Lung (tissue), 12 donors: ENCODE results near the gene BMPR1B. TPM values are rescaled to one million over a fixed set of nuclear protein-coding genes. Genes with fewer than 3 reads are reported as not detected.

ENCODE experiments used
- ATAC-seq: fragments of 200-7000 bp; cut with Tn5 transposase; one replicate; pipeline ENCODE4 v1.9.1; 2020; ENCODE audit warnings: moderate number of reproducible peaks; ENCODE audit not compliant: insufficient read depth, low FRiP score
- DNase-seq, 3 donors: peaks; one replicate each; pipeline ENCODE4 v3.0.0-alpha.2; 2013 to 2017
- H3K27ac ChIP-seq, 2 donors: one replicate each; pipeline ENCODE4 v1.5.1; 2013; ENCODE audit warnings: mild to moderate bottlenecking in 2 of 2, moderate library complexity in 2 of 2, control low read depth in 1 of 2, inconsistent platforms in 1 of 2, low read depth in 1 of 2, low read length in 1 of 2
- H3K27me3 ChIP-seq, 3 donors: one replicate each; pipeline ENCODE4 v1.5.1; 2013; ENCODE audit warnings: low read length in 2 of 3; ENCODE audit not compliant: control insufficient read depth in 3 of 3, insufficient read depth in 3 of 3
- H3K36me3 ChIP-seq, 4 donors: one replicate each; pipeline ENCODE4 v1.5.1; 2013; ENCODE audit warnings: low read length in 4 of 4, mild to moderate bottlenecking in 1 of 4, moderate library complexity in 1 of 4; ENCODE audit not compliant: control insufficient read depth in 4 of 4, insufficient read depth in 4 of 4
- H3K4me1 ChIP-seq, 5 donors: one replicate each; pipeline ENCODE4 v1.5.1; 2013; ENCODE audit warnings: low read length in 5 of 5, mild to moderate bottlenecking in 2 of 5, moderate library complexity in 1 of 5; ENCODE audit not compliant: control insufficient read depth in 5 of 5, insufficient read depth in 5 of 5
- H3K4me3 ChIP-seq: one replicate; pipeline ENCODE4 v1.5.1; 2013; ENCODE audit warnings: mild to moderate bottlenecking, control low read depth, moderate library complexity
- H3K9ac ChIP-seq, 2 donors: one replicate each; pipeline ENCODE4 v1.5.1; 2013; ENCODE audit warnings: low read length in 2 of 2, control low read depth in 1 of 2; ENCODE audit not compliant: insufficient read depth in 1 of 2
- H3K9me3 ChIP-seq, 4 donors: one replicate each; pipeline ENCODE4 v1.5.1; 2013; ENCODE audit warnings: low read length in 3 of 4, mild to moderate bottlenecking in 1 of 4, moderate library complexity in 1 of 4; ENCODE audit not compliant: control insufficient read depth in 4 of 4, insufficient read depth in 3 of 4
- WGBS, 2 donors: extraction: QIAGEN DNeasy Blood & Tissue Kit; methylation state at CpG; one replicate each; pipeline ENCODE4 v1.1.7; 2013; 5-methylcytosine and 5-hydroxymethylcytosine counted together
- polyA plus RNA-seq, 2 donors: library from polyadenylated mRNA; stranded (reverse); fragments of 200-250 nt; gene quantifications; one replicate each; pipeline ENCODE4 v1.2.1, GENCODE V29; 2013
- total RNA-seq, 2 donors: library from RNA; depleted of rRNA in 1 of 2; stranded (reverse); fragments of >200 nt in 1 of 2; gene quantifications; one replicate each; pipeline ENCODE4 v1.2.1, GENCODE V29; 2014 to 2021
- TF ChIP-seq, protein P1 (sequence below): IDR thresholded peaks from 2 replicates; pipeline ENCODE4 v1.5.1; 2012; ENCODE audit warnings: mild to moderate bottlenecking; ENCODE audit errors: control extremely low read depth, extremely low read depth
- donor health status: control.
- donor health status: control.
- donor health status: Bipolar disorder and iron deficiency.
- donor health status: healthy.
- donor health status: DM: yes; HTN: yes; CAD: no.

Gene BMPR1B
- total and polyA plus RNA-seq, 4 donors = 0.65 to 7.3 (median 1.9) TPM

DNA sequence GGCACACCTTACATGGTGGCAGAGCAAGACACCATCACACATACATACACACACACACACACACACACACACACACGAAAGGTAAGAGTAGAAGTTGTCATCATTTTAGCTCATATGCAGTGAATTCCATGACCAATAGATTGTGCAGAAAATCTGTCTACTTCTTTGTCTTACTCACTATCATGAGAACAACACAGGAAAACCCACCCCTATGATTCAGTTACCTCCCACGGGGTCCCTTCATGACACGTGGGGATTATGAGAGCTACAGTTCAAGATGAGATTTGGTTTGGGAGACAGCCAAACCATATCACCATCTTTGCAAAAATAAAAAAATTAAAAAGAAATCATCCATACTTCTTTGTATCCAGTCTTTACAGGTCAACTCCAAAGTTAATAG lies 221.1 kb downstream of the BMPR1B start:
- no peaks in the 10 kb centered on the region for H3K9me3 ChIP-seq
- TF ChIP-seq, protein P1, sequence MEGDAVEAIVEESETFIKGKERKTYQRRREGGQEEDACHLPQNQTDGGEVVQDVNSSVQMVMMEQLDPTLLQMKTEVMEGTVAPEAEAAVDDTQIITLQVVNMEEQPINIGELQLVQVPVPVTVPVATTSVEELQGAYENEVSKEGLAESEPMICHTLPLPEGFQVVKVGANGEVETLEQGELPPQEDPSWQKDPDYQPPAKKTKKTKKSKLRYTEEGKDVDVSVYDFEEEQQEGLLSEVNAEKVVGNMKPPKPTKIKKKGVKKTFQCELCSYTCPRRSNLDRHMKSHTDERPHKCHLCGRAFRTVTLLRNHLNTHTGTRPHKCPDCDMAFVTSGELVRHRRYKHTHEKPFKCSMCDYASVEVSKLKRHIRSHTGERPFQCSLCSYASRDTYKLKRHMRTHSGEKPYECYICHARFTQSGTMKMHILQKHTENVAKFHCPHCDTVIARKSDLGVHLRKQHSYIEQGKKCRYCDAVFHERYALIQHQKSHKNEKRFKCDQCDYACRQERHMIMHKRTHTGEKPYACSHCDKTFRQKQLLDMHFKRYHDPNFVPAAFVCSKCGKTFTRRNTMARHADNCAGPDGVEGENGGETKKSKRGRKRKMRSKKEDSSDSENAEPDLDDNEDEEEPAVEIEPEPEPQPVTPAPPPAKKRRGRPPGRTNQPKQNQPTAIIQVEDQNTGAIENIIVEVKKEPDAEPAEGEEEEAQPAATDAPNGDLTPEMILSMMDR = no peak
- no peaks in the 10 kb centered on the region for H3K4me1 ChIP-seq
- WGBS, 2 donors = 66 to 79% methylated on average over 3 of the region's 3 CpGs
- H3K27me3 ChIP-seq = no peaks in the 10 kb centered on the region
- H3K9ac ChIP-seq = no peak overlapping the region
- no peak overlapping the region for H3K27ac ChIP-seq
- no peak for DNase-seq
- no peak overlapping the region for H3K4me3 ChIP-seq
- H3K36me3 ChIP-seq = no peaks in the 10 kb centered on the region
- ATAC-seq = no peak

GRCh38 chr4:94979621-94980020 lies 221.9 kb downstream of the BMPR1B start:
- no peak overlapping the region for H3K27ac ChIP-seq
- H3K36me3 ChIP-seq = no peaks in the 10 kb centered on the region
- 90 to 91% methylated on average over 5 of the region's 5 CpGs for WGBS, 2 donors
- no peak overlapping the region for H3K4me3 ChIP-seq
- H3K27me3 ChIP-seq = no peaks in the 10 kb centered on the region
- ATAC-seq (no peak), DNase-seq (no peak)
- H3K9me3 ChIP-seq = no peaks in the 10 kb centered on the region
- H3K4me1 ChIP-seq = no peaks in the 10 kb centered on the region
- TF ChIP-seq, protein P1 = no peak
- H3K9ac ChIP-seq = no peak overlapping the region

DNA sequence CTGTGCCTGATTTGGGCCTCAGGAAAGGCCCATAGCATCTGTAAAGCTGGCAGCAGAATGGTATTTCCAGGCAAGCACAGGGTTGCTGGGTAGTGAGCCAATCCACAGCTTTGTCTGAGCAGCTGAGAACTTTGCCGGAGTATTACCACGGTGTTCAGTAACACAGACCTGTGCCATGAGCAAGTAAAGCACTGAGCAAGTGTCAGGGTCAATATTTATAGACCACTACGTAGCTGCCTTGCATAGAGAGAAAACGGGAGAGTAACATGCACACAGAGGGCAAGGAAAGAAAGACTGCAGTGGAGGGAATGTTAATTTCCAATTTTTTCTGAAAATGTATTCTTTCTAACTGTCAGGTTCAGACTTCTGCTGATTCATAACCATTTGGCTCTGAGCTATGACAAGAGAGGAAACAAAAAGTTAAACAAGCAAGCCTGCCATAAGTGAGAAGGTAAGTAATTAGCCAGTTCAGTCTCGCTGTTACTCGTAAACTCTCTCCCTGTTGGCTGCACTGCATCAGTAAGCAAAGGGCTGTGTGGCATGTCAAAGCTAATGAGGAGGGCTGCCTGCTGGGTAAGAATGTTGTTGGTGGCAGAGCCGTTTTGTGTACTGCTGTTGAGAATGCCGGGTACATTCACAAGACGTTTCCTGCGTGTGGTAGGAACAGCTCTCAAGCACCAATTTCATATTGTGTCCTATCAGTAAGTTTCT lies 238.1 kb downstream of the BMPR1B start:
- TF ChIP-seq, protein P1 = no peak
- Histone ChIP-seq H3K27ac (no peak overlapping the region), H3K9me3 (no peaks in the 10 kb centered on the region), H3K36me3 (no peaks in the 10 kb centered on the region), H3K4me1 (peaks cover 0 to 9% (median 4%) of the 10 kb centered on the region in 5 donors), H3K27me3 (no peaks in the 10 kb centered on the region), H3K4me3 (peak overlapping the region; percentile 19), H3K9ac (peak overlapping the region in 1 of 2 donors; percentile 39)
- ATAC-seq = no peak
- peak; percentile 20 to 39 (median 29) for DNase-seq
- WGBS, 2 donors = 6 to 12% methylated on average over 10 of the region's 10 CpGs
